ENCODE results near the gene LTBP1.

DNA sequence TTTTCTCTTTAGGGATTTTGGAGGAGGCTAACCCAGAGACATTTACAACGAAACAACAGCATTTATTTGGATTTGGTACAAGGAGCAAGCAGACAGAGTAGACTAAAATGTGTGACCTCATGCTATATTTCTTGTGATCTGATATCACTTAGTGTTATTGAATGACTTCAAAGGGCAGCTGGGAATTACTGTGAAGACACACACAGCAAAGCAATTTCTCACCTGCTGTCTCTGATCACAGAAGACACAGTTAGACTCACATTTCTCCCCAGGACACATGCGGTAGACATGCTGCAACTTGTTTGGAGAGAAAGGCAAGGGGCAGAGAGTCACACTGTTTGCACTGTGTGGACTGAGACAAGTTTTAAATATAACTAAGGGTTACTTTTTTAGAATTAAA is 67.5 kb downstream of the LTBP1 start:
- no peak for TF ChIP-seq EZH2 (IDR thresholded peaks at IDR 0.05; ENCODE audit: borderline replicate concordance, insufficient read depth, low read depth, low read length, poor library complexity, severe bottlenecking)
- TF ChIP-seq, protein P1, sequence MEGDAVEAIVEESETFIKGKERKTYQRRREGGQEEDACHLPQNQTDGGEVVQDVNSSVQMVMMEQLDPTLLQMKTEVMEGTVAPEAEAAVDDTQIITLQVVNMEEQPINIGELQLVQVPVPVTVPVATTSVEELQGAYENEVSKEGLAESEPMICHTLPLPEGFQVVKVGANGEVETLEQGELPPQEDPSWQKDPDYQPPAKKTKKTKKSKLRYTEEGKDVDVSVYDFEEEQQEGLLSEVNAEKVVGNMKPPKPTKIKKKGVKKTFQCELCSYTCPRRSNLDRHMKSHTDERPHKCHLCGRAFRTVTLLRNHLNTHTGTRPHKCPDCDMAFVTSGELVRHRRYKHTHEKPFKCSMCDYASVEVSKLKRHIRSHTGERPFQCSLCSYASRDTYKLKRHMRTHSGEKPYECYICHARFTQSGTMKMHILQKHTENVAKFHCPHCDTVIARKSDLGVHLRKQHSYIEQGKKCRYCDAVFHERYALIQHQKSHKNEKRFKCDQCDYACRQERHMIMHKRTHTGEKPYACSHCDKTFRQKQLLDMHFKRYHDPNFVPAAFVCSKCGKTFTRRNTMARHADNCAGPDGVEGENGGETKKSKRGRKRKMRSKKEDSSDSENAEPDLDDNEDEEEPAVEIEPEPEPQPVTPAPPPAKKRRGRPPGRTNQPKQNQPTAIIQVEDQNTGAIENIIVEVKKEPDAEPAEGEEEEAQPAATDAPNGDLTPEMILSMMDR (IDR thresholded peaks at IDR 0.05): no peak
